MM.1S (cell line): Measurements from ENCODE around the gene PRKCA.

Source experiments
- CTCF ChIP-seq: fragments of 300-600 bp; sonication (generic); IDR thresholded peaks from 2 replicates; pipeline ENCODE4 v1.5.1; 2016; ENCODE audit warnings: antibody characterized with exemption, low read length, mixed read lengths
- EZH2 ChIP-seq: fragments of 300-600 bp; sonication (generic); optimal IDR thresholded peaks from 2 replicates; pipeline ENCODE3; 2017; ENCODE audit warnings: low read depth, mild to moderate bottlenecking, antibody characterized with exemption, low read length, mixed read lengths
- EZH2phosphoT487 ChIP-seq: fragments of 300-600 bp; sonication (generic); IDR thresholded peaks from 2 replicates; pipeline ENCODE4 v1.6.1; 2018; ENCODE audit warnings: antibody characterized with exemption, low read length

GRCh38 chr17:66430846-66431795 lies 128.7 kb downstream of the PRKCA start:
- no peak for TF ChIP-seq CTCF
- no peak for TF ChIP-seq EZH2
- no peak for TF ChIP-seq EZH2phosphoT487
